ENCODE data around the gene HELZ. TPM values are rescaled to one million over a fixed set of nuclear protein-coding genes. Genes with fewer than 3 reads are reported as not detected.
"Not testable (repeated sequence)": the region's sequence is repeated elsewhere in the genome, so short reads cannot be mapped to it uniquely, and the experiment has no call there.

The HELZ gene
- total RNA-seq, 1 donor from 2014 or later = 86.0 TPM

DNA sequence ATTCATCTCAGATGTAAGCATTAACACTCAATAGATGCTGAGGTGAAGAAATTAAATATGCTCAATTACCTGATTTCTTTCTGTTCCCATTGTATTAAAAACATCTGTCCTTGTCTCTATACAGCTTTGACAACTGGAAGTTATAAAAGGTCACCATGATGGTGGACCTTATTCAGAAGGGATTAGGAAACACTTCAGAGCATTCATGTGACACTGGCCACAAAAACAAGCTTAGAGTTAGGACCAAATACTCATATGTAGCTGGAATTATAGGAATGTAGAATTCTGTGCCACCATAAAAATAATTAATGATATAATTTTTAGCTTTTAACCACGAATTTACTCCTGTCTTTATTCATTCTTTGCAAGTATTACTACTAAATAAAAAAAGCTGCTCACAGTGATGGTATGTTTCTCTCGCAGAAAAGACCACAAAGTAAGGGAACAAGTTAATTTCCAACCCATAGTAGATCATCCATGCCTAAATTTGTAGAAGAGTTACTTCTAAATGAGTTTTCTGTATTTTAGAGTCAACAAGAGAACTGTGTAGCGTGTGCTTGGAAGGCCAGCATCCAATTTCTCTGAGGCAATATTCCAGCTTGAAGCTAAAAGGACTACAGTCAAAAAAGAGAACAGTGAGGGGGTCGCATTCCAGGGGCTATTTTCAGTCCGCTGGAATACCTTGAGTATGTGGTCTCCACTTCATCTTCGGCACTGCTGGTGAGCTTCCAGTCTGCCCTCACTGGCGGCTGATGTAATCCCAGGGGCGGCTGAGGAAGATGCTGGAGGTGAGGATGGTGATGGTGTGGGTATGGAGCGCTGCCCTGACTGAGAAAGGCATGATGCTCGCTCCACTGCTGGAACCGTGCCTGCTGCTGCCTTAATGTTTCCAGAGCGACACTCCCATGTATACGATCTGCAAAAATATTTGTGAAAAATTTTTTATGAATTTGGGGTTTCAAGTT, 136.9 kb downstream of the HELZ start:
- intact Hi-C loops (cut with DNase I) = no loop called here
- DNase-seq (ENCODE audit: low spot score) = no peak

DNA sequence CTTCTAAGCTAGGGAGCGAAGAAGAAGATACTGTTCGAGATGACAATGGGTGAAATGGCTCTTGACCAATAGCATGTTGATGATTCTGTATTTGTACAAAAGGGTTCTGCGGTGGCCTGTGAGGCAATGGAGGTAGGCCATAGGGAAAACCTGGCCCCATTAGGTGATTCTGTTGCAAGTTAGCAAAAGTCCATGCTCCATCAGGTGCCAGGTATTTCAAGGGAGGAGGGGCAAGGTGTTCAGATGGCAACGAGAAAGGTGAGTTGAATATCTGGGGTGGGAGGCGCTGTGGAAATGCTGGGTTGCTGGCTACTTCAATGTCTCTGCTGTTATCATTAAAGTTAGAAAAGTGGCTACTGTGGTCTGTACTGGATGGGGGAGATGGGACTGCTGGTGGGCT, 137.8 kb downstream of the HELZ start:
- ATAC-seq = no peak
- intact Hi-C loops (cut with DNase I) = no loop called here

More for the DNA sequence above, 136.9 kb downstream of the HELZ start:
- no peak for ATAC-seq

DNA sequence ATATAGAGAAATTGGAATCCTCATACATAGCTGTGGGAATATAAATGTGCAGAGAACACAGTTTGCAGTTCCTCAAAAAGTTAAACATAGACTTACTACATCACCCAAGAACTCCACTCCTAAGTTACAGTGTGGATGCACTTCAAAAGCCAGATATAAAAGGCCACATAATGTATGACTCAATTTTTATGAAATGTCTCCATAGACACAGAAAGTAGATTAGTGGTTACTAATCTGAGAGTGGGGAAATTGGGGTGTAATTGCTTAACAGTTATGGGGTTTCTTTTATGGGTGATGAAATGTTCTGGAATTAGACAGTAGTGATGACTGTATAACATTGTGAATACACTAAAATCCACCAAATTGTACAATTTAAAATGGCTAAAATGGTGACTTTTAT, 139.8 kb downstream of the HELZ start:
- intact Hi-C loops (cut with DNase I) = no loop called here
- ATAC-seq (no peak), DNase-seq (ENCODE audit: low spot score) (no peak)

More for the DNA sequence above, 137.8 kb downstream of the HELZ start:
- no peak for DNase-seq (ENCODE audit: low spot score)

DNA sequence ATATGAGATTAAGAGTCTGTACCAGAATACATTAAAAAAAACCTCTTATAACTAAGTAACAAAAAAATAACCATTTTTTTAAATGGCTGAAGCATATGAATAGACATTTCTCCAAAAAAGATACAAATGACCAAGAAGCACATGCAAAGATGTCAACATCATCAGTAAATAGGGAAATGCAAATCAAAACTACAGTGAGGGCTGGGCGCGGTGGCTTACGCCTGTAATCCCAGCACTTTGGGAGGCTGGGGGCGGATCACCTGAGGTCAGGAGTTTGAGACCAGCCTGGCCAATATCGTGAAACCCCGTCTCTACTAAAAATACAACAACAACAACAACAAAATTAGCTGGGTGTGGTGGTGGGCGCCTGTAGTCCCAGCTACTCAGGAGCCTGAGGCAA, 140.4 kb downstream of the HELZ start:
- ATAC-seq; intact Hi-C loops (cut with DNase I); DNase-seq (ENCODE audit: low spot score): not testable (repeated sequence)

DNA sequence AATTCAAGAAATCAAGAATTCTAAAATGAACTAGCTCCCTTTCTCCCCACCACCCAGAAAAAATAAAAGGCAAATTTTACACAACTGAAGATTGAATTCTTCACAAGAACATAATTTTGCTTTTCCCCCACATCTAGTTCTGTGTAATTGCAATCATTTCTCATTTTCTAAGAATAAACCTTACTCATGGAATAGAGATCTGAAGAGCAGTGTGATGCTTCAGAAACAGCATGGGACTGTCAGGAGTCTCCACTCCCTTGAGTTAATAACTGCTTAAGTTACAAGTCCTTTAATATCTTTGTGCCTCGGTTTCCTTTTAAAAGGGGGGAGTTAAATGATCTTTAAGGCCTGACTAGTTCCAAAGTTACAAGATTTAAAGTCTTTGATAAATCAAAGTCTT, 147.0 kb downstream of the HELZ start:
- intact Hi-C loops (cut with DNase I) = no loop called here
- DNase-seq (ENCODE audit: low spot score) (no peak), ATAC-seq (no peak)

DNA sequence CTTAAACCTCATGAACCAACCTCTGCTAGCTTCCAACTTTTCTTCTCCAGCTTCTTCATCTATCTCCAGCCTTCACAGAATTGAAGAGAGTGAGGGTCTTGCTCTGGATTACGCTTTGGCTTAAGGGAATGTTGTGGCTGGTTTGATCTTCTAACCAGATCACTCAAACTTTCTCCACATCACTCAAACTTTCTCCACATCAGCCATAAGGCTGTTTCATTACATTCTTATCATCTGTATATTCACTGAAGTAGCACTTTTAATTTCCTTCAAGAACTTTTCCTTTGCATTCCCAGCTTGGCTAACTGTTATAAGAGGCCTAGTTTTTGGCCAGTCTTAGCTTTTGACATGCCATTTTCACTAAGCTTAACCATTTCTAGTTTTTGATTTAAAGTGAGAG, 148.4 kb downstream of the HELZ start:
- DNase-seq (ENCODE audit: low spot score) (no peak), ATAC-seq (no peak)
- intact Hi-C loops (cut with DNase I) = no loop called here

DNA sequence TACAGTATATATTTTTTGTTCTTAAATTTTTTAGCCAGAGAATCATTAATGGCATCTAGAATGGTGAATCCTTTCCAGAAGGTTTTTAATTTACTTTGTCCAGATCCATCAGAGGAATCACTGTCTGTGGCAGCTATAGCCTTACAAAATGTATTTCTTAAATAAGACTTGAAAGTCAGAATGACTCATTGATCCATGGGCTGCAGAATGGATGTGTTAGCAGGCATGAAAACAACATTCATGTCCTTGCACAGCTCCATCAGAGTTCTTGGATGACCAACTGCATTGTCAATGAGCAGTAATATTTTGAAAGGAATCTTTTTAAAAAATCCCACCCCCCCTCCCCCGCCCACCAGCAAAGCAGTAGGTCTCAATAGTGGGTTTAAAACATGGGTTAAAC, 149.2 kb downstream of the HELZ start:
- DNase-seq (ENCODE audit: low spot score) = no peak
- no peak for ATAC-seq
- intact Hi-C loops (cut with DNase I) = no loop called here

DNA sequence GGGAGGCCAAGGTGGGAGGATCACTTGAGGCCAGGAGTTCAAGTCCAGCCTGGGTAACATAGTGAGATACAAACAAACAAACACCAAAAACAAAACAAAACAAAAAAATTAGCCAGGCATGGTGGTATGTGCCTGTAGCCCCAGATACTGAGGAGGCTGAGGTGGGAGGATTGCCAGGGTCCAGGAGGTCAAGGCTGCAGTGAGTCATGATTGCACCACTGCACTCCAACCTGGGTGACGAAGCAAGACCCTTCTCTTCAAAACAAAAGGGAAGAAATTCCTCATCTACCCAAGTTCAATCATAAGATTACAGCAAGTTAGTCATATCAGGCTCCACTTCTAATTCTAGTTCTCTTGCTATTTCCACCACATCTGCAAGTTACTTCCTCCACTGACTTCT, 149.7 kb downstream of the HELZ start:
- intact Hi-C loops (cut with DNase I); DNase-seq (ENCODE audit: low spot score): not testable (repeated sequence)
- ATAC-seq = peak; percentile 62

DNA sequence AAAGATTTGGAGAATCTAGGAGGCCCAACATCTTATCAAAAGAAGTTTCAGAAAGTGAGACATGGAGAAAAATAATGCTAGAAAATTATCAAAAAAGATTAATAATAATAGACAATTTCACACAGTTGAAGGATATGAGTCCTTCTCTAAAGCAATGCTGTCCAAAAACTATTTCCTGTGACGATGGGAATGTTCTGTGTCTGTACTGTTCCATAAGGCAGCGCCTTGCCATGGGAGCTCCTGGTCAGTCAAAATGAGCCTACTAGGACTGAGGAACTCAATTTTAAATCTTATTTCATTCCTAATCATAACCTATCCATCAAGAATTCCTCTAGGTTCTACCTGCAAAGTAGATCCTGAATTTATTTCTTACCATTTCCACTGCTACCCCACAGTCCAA, 151.6 kb downstream of the HELZ start:
- DNase-seq (ENCODE audit: low spot score) (no peak), ATAC-seq (no peak)
- intact Hi-C loops (cut with DNase I) = no loop called here

DNA sequence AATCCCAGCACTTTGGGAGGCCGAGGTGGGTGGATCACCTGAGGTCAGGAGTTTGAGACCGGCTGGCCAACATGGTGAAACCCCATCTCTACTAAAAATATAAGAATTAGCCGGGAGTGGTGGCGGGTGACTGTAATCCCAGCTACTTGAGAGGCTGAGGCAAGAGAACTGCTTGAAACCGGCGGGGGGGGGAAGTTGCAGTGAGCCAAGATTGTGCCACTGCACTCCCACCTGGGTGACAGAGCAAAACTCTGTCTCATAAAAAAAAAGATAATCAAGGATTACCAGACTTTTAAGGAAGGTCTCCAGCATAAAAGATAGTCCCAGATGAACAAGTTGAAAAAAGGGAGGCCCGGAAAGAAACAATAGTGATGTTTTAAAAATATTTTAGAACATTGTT, 152.3 kb downstream of the HELZ start:
- ATAC-seq; DNase-seq (ENCODE audit: low spot score); intact Hi-C loops (cut with DNase I): not testable (repeated sequence)

DNA sequence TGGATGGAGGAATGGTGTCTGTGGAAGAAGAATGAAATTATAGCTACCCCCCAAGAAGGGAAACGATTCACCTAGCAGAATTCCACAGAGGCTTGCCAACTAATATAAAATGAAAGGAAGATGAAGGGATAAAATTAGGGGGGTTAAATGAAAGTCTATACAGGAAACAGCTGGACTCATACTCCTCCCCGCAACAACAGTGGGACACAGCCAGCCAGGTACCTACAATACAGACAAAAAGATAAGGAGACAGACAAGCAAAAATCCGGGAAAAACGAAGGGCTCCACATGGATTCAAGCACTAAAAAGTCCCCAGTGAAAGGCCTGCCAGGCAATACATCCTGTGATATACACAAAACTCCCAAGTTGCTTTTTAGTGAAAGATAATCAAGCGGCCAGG, 152.7 kb downstream of the HELZ start:
- no peak for ATAC-seq
- intact Hi-C loops (cut with DNase I) = no loop called here
- DNase-seq (ENCODE audit: low spot score) = no peak

DNA sequence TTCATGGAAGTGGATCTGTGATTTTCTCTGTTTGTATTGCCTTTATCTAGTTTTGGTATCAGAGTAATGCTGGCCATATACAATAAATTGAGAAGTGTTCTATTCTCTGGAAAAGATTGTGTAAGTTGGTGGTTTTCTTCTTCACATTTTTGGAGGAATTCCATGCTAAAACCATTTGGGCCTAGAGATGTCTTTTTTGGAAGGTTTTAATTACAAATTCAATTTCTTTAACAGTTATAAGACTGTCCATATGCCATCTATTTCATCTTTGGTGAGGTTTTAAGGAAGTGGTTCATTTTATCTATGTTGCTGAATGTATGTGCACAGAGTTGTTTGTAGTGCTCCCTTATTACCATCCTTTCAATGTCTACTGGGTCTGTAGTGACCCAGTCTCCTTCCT, 154.7 kb downstream of the HELZ start:
- DNase-seq (ENCODE audit: low spot score) (no peak), ATAC-seq (no peak)
- intact Hi-C loops (cut with DNase I) = no loop called here

DNA sequence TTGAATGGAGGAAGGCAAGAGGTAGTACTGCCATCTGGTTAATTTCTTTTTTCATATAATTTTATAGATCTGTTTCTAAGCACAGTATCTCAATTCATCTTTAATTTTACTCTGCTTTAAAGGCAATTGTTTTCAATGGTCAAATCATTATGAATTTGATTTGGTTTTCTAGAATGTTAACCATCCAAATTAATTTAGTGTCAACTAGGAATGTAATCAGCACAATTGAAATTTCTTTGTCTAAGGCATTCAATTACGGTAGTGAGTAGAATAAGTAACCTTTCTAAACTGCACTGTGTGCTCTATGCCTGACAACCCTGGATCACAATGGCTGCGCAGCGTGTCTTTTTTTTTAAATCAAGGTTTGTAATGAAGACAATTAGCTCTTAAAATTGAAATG, 156.4 kb downstream of the HELZ start:
- DNase-seq (ENCODE audit: low spot score) (no peak), ATAC-seq (no peak)
- intact Hi-C loops (cut with DNase I) = no loop called here

DNA sequence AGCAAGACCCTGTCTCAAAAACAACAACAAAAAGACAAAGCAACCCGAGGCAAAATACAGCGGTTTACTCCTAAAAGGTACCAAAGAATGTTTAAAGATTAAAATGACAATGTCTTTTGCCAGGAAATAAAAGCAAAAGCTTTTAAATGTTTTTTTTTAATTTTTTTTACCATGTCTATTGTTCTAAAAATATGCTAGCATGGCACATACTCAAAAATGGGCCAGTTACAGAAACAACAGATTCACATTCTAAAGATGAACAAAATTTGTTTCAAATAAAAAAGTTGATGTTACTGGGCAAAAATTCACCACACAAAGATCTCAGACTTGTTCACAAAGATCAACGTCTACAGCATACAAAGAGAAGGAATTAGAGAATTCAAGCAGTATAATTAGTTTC, 159.6 kb downstream of the HELZ start:
- ATAC-seq = no peak
- DNase-seq (ENCODE audit: low spot score) = no peak
- intact Hi-C loops (cut with DNase I) = no loop called here

DNA sequence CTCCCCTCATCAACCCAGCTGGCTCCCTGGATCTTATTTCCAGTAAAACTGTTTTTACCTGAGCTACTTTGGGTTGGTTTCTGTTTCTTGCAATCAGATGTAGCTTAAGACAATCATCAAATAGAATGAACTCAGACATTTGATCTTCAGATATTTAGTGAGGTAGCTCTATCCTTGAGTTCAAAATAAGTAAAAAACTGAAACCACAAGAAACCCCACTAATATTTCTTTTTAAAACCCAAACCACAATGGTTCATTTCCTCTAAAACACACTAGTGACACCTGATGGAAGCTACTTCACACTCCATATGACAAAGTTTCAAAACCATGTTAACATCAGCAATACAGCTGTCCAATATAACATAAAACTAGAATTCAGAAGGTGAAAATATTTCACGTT, 162.9 kb downstream of the HELZ start:
- intact Hi-C loops (cut with DNase I) = no loop called here
- no peak for DNase-seq (ENCODE audit: low spot score)
- no peak for ATAC-seq

DNA sequence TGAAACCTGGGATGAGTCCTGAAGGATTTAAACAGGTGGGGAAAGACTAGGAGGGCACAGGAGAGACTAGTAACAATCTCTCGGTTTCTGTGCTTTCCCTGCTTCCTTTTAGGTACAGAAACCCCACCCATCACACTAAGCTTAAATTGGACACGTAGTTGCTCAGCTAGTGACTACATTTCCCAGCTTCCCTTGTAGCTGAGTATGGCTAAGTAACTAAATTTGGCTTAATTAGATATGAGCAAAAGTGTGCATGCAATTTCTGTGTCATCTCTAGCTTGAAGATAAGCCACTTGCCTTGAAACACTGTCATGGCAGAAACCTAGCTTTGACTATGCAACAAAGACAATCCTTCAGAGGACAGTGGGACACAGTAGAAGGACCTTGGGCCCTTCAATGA, 164.2 kb downstream of the HELZ start:
- intact Hi-C loops (cut with DNase I) = no loop called here
- ATAC-seq = no peak
- no peak for DNase-seq (ENCODE audit: low spot score)

DNA sequence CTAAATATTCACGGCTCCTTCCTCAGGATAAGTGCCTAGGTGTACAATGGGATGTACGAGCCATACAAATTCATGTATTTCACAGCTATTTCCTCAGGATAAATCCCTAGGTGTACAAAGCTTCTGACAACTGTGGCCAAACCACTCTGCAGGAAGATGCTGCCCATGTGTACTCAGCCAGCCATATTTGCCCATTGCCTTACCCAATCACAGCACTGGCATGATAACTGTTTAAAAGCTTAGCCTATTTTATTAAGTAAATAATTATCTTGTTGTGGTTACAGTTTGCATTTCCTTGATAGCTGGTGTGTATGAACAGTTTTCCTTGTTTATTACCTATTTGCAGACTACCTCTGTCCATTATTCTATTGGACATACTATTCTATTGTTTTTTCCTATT, 165.5 kb downstream of the HELZ start:
- no peak for ATAC-seq
- intact Hi-C loops (cut with DNase I) = no loop called here

DNA sequence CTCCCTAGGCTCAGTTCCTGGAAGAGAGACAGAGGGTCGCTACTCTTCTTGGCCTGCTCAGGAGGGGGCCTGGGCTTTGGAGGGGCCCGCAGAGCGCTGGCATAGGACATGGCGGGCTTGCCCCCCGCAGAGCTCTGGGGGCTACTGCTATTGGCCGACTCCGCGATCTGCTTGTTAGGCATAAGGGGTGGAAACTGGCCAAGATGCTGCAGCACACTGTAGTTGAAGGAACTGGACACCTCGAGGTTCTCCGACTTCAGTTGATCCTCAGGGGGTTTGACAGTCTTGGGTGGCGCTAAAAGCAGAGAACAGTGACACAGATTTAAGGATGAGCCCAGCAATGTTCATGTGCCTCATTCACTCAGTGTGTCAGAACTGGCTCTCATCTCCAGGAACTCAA, 166.7 kb downstream of the HELZ start:
- DNase-seq (ENCODE audit: low spot score) = no peak
- no peak for ATAC-seq
- intact Hi-C loops (cut with DNase I) = no loop called here

More for the DNA sequence above, 165.5 kb downstream of the HELZ start:
- DNase-seq (ENCODE audit: low spot score) = no peak

DNA sequence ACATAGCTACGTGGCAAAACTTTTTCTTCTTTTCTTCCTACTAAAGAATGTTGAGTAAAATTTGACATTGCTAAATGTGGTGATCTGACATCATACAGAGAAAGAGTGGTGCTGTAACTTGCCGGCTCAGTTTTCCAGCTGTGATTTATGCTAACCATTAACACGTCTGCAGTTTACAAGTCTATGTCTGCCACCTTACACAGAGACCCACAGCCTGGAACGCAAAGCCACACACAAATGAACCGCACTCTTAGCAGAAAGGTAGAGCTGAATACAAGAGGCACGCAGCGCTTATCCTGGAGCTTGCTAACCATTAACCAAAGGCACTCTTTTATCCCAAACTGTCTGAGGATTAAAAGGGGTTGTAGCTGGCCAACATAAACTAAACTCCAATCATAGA, 168.7 kb downstream of the HELZ start:
- intact Hi-C loops (cut with DNase I) = no loop called here
- DNase-seq (ENCODE audit: low spot score) (no peak), ATAC-seq (no peak)

DNA sequence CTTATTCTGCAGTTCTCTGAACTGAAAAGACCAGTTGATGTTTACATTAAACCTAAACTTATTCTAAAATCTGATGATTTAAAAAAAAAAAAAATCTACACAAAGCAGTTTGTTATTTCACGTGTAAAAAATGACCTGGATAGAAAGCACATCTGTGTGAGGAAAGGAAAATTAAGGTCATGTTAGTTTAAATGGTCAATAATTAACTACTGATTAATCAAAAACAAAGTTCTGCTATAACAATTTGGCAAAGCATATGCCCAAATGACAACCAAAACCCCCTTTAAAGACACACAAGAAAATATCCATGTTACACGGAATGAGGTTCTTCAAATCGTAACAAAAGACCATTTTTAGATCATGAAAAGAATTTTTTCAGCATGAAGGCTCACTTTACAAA, 170.2 kb downstream of the HELZ start:
- intact Hi-C loops (cut with DNase I) = no loop called here
- DNase-seq (ENCODE audit: low spot score) (no peak), ATAC-seq (no peak)

DNA sequence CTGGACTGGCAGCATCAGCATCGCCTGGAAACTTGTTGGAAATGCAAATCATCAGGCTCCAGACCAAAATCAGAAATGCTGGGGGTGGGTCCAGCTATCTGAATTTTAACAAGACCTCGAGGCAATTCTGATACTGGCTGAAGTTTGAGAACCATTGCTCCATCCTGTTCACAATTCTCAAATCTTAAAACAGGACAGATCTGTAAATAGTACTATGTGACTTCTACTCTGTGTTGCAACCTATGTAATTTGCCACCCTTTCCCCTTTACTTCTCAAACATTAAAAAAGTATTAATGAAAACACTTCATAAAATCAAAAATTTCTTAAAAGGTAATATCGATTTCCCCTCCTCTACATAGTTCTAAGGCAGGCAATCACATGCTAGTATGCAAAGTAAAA, 172.1 kb downstream of the HELZ start:
- ATAC-seq (no peak), DNase-seq (ENCODE audit: low spot score) (no peak)

More for the DNA sequence above, 172.1 kb downstream of the HELZ start:
- intact Hi-C loops (cut with DNase I) = no loop called here
